SU-DHL-6 (cell line): Measurements from ENCODE around the gene GOLGA6L26.
"Not testable (repeated sequence)": the region's sequence is repeated elsewhere in the genome, so short reads cannot be mapped to it uniquely, and the experiment has no call there.

Experiments
- EZH2phosphoT487 ChIP-seq: fragments of 200-600 bp; sonication (generic), shearing (Covaris generic); conservative IDR thresholded peaks from 2 replicates; pipeline ENCODE4 v1.6.1; 2018; ENCODE audit warnings: mild to moderate bottlenecking, antibody characterized with exemption, low read length, moderate library complexity, mixed read lengths
- TF ChIP-seq, protein P1 (sequence below): fragments of 200-600 bp; sonication (generic); IDR thresholded peaks from one replicate; pipeline ENCODE4 v1.5.1; 2017; ENCODE audit warnings: antibody characterized with exemption, mild to moderate bottlenecking, low read length, moderate library complexity; ENCODE audit not compliant: insufficient read depth, poor library complexity, severe bottlenecking

DNA sequence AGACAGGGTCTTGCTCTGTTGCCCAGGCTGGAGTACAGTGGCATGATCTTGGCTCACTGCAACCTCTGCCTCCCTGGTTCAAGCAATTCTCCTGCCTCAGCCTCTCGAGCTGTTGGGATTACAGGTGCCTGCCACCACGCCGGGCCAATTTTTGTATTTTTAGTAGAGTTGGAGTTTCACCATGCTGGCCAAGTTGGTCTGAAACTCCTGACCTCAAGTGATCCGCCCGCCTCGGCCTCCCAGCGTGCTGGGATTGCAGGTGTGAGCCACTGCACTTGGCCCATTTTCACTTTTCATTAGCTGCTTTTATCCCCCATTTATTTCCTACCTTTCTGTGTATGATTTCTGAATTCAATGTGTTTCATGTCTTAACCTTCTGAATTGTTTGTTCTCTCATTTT lies 28.1 kb downstream of the GOLGA6L26 start:
- TF ChIP-seq, protein P1, sequence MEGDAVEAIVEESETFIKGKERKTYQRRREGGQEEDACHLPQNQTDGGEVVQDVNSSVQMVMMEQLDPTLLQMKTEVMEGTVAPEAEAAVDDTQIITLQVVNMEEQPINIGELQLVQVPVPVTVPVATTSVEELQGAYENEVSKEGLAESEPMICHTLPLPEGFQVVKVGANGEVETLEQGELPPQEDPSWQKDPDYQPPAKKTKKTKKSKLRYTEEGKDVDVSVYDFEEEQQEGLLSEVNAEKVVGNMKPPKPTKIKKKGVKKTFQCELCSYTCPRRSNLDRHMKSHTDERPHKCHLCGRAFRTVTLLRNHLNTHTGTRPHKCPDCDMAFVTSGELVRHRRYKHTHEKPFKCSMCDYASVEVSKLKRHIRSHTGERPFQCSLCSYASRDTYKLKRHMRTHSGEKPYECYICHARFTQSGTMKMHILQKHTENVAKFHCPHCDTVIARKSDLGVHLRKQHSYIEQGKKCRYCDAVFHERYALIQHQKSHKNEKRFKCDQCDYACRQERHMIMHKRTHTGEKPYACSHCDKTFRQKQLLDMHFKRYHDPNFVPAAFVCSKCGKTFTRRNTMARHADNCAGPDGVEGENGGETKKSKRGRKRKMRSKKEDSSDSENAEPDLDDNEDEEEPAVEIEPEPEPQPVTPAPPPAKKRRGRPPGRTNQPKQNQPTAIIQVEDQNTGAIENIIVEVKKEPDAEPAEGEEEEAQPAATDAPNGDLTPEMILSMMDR = not testable (repeated sequence)
- TF ChIP-seq EZH2phosphoT487 = not testable (repeated sequence)
